ENCODE measurements around the gene MSH5.

DNA sequence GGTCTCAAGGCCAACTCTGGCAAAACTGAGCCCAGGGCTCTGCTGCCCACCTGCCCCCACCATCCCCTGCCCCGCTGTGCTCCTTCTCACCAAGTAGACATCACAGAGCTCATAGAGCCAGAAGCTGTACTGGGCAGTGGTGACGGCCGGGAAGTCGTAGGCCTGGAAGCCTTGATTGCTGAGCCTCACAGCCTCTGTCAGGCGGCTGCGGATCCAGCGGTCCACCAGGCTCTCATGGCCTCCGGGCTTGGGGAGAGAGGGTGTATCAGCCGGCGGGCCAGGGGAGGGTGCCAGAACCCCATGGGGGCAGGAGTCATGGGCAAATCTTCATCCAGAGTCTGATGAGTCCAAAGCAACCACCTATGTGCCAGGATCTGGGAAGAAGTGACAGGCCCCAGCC lies 40.1 kb downstream of the MSH5 start:
- TF ChIP-seq CTCF (conservative IDR thresholded peaks at IDR 0.05; ENCODE audit: low read length) = no peak
- no peak for TF ChIP-seq EZH2phosphoT487 (IDR thresholded peaks at IDR 0.05; ENCODE audit: borderline replicate concordance, low read depth, low read length)

Data from OCI-LY7 (cell line).